ENCODE results near the gene CPEB4. TPM values are rescaled to one million over a fixed set of nuclear protein-coding genes. Genes with fewer than 3 reads are reported as not detected.

CPEB4 gene
- total RNA-seq, 1 experiment from 2014 or later, result 8.7 TPM

- Histone ChIP-seq H4K8ac (replicated peaks; ENCODE audit: insufficient read length, low read depth, low read length) (no peak overlapping the region), H3K18ac (ENCODE audit: insufficient read length, low read depth, low read length) (no peak overlapping the region), H3K4me1 (ENCODE audit: insufficient read depth, low read length) (no peaks in the 10 kb centered on the region), H3K23me2 (ENCODE audit: insufficient read length, low read depth, low read length, poor library complexity, severe bottlenecking) (no peaks in the 10 kb centered on the region), H3K79me1 (ENCODE audit: insufficient read depth, low read depth, low read length, poor library complexity, severe bottlenecking) (no peaks in the 10 kb centered on the region), H3K4ac (ENCODE audit: low read depth, low read length) (no peak overlapping the region), H3K9ac (ENCODE audit: extremely low read depth, insufficient read length, low read length) (no peak overlapping the region), H2BK15ac (ENCODE audit: low read depth, low read length) (no peak overlapping the region), H3K14ac (ENCODE audit: insufficient read depth, low read length) (no peak overlapping the region), H2BK5ac (ENCODE audit: insufficient read length, low read length) (no peak overlapping the region), H3K4me2 (ENCODE audit: insufficient read depth, insufficient read length, low read length) (no peak overlapping the region), H4K91ac (ENCODE audit: insufficient read length, low read depth, low read length) (no peak overlapping the region), H3T11ph (ENCODE audit: low read length) (no peak overlapping the region), H4K5ac (ENCODE audit: insufficient read length, low read depth, low read length) (no peak overlapping the region), H3K27ac (ENCODE audit: insufficient read length, low read depth, low read length) (no peak overlapping the region), H2BK20ac (ENCODE audit: low read depth, low read length, poor library complexity, severe bottlenecking) (no peak overlapping the region), H3K27me3 (ENCODE audit: insufficient read depth, low read length) (no peaks in the 10 kb centered on the region), H2BK120ac (ENCODE audit: low read depth, low read length, poor library complexity, severe bottlenecking) (no peak overlapping the region), H2AFZ (ENCODE audit: low read length) (no peak overlapping the region), H3K9me3 (ENCODE audit: control insufficient read depth, low read depth, low read length) (no peaks in the 10 kb centered on the region), H4K20me1 (ENCODE audit: control insufficient read depth, insufficient read depth, insufficient read length) (no peaks in the 10 kb centered on the region), H3K56ac (ENCODE audit: insufficient read length, low read depth, low read length) (no peak overlapping the region), H3K79me2 (ENCODE audit: insufficient read depth, low read length) (no peaks in the 10 kb centered on the region), H3K23ac (ENCODE audit: insufficient read length, low read depth, low read length) (no peak overlapping the region), H2AK5ac (ENCODE audit: insufficient read length, low read length) (no peak overlapping the region), H2BK12ac (ENCODE audit: insufficient read length, low read depth, low read length) (no peak overlapping the region)
- no CpG with 5 or more reads among the region's 6 CpGs for WGBS (ENCODE audit: extremely low coverage, insufficient read length, low lambda C conversion rate)
- no peak for TF ChIP-seq CTCF (conservative IDR thresholded peaks at IDR 0.05)
- Mint-ChIP-seq H3K4me1 (peaks cover 3 to 8% of the 10 kb centered on the region in 2 experiments), H3K27ac (no peak overlapping the region), H3K9me3 (0 out of 5 replicates have a peak, but pooled peaks cover 0 to 2% of the 10 kb centered on the region in 2 experiments), H3K27me3 (ENCODE audit: low read depth) (no peaks in the 10 kb centered on the region; the same call in 1 of the 2 replicates), H3K4me3 (no peak overlapping the region), H3K36me3 (ENCODE audit: insufficient read depth in 1 of 3, low read depth in 3 of 3) (no peaks in the 10 kb centered on the region)
- no peak for DNase-seq
Measured at GRCh38 chr5:173881811-173882575, 6.2 kb upstream of the CPEB4 start.

Measured in H9 (cell line).